Measurements from ENCODE around the gene WWTR1.

- TF ChIP-seq CTCF (IDR thresholded peaks at IDR 0.05) (no peak), POLR2A (IDR thresholded peaks at IDR 0.05) (no peak)
Observed at GRCh38 chr3:149468504-149469212, 189.2 kb downstream of the WWTR1 start.

Data from uterus (tissue), 2 donors.